T47D (cell line): Measurements from ENCODE around the gene SERPINA3.
"Not testable (repeated sequence)": the region's sequence is repeated elsewhere in the genome, so short reads cannot be mapped to it uniquely, and the experiment has no call there.

ENCODE experiments used
- DNase-seq, 2 experiments: peaks; one replicate each; pipeline versions ENCODE4 v3.0.0 to v3.0.0-alpha.2; 2011 to 2012; ENCODE audit warnings: low read depth in 1 of 2, low spot score in 1 of 2
- JUND ChIP-seq: IDR thresholded peaks from 2 replicates; pipeline ENCODE4 v1.6.1; 2012; ENCODE audit warnings: low read depth
- in situ Hi-C: cut with HindIII; loops from 2 replicates; pipeline ENCODE4 v1.10.0; 2016; ENCODE audit warnings: low sequenced_read_pairs, low pct_unique_long_range_greater_than_20kb

The SERPINA3 gene

DNA sequence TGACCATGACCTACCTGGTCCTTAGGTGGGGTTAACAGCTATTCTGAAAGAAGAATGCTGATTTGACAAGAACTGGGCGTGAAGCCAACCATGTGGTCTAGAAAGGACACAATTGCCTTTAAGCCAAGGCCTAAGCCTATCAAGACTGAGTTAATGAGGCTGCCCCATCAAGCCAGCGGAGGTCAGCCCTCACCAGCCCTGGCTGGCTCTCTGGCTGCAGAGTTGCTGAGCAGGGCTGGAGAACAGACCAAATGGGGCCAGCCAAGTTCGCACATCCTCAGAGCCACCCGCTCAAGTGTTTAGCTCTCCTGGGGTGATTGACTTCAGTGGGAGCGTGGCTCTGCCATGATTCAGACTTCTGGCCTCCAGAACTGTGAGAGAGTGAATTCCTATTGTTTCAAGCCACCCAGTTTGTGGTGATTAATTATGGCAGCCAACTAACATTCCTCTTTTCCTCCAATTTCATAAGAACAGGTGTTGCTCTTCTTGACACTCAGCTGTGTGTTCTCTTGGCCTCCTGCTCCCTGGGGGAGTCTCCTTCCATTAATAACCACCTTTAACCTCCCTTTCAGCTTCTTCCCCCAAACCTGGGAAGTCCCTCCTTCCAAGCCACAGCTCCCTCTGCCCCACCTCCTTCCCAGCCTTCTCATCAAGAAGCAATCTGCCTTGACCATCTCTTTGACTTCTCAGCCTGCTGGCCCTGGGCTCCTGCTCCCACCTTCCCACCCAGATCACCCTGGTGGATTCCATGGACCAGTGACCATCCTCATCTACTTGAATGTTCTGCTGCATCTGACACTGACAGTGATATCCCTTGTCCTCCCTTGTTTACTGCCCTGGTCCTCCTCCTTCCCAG lies 36.2 kb upstream of the SERPINA3 start:
- in situ Hi-C loops: no loop called here
- TF ChIP-seq JUND: no peak
- DNase-seq: no peak

DNA sequence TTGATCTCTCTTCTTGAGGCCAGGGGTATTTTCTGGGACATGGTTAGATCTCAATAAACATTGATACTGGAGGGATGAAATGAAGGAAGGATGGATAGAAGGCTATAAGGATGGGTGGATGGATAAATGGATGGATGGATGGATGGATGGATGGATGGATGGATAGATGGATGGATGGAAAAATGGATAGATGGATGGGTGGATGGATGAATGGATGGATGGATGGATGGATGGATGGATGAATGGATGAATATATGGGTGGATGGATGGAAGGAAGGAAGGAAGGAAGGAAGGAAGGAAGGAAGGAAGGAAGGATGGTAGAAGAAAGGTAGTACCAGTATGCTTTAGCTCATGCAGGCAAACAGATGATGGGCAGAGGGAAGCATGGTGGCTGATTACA lies 34.7 kb upstream of the SERPINA3 start:
- DNase-seq, in situ Hi-C loops: not testable (repeated sequence)

DNA sequence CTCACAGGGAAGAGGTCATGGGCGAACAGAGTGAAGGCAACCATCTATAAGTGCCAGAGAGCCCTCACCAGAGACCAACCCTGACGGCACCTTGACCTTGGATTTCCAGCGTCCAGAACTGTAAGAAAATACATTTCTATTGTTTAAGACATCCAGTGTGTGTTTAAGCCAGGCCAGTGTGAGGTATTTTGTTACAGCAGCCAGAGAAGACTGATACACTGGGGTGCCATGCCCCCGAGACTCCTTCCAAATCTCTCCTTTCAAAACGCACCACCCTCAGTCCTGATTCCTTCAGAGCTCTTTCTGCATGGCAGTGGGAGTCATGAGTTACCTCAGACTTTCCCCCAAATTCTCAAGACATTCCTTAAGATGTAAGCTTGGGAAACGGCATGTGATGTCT lies 33.5 kb upstream of the SERPINA3 start:
- in situ Hi-C loops: no loop called here
- no peak for TF ChIP-seq JUND
- no peak for DNase-seq

DNA sequence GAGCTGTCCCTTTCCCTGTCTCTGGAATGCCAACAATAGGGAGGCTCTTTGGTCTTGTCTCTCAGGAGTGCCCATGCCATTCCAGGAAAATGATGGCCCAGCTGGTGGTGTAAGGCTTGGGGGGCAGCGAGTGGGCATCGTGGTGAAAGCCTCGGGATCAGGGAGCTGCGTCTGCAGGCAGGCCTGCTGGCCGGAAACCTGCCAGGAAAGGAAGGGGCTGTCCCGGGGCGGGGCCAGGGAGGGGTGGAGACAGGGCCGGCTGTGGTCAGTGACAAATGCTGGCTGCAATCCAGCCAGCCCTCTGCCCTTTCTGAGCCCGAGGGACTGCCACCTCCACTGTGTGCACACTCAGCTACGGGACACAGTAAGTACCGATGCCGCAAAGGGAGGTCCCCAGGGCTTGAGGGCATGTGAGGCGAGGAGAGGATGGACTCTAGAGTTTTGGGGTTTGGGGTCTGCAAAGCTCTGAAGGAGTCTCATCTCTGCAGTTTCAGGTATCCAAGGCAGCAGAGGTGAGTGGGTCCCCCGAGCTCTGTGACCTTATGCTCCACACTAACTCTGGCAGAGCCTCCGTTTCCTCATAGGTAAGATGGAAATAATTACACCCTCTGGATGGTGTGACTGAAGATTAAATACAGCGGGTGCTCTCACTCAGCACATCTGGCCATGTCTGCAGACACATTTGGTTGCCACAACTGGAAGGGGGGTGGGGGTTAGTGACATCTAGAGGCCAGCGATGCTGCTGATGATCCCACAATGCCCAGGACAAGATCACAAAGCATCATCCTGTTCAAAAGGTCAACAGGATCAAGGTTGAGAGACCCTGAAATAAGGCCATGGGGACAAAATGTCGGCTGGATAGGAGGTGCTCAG lies 30.8 kb upstream of the SERPINA3 start, which contains the start of gene SERPINA5:
SERPINA5 (plus strand) TSS at position 300 of the 873 bp plus-strand sequence. CDS start 5,937 bp downstream, outside the sequence.
- peak in 1 of 2 experiments; percentile 16 for DNase-seq
- TF ChIP-seq JUND: no peak
- in situ Hi-C loops: no loop called here

DNA sequence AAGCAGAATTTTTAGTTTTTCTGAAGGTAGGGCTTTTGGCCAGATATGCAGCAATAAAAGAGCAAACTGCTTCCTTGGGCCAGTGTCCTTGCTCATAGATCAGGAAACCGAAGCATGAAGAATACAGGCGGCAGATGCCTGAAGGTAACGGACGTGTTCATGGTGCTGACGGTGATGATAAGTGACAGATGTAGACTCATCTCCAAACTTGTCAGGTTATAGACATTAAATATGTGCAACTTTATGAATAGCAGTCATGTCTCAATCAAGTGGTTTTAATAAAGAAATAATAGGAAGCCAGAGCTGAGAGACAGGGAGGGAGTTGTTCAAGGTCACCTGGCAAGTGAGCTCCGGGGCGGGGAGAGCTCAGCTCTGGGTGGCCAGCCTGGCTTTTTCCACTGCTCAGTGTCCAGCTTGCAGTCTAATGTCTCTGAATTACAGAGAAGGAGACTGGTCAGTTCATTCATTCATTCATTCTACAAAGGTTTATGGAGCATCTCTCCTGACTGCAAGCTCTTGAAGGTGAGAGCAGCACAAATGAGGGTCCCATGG lies 29.9 kb upstream of the SERPINA3 start:
- TF ChIP-seq JUND: no peak
- DNase-seq: no peak
- in situ Hi-C loops: no loop called here

DNA sequence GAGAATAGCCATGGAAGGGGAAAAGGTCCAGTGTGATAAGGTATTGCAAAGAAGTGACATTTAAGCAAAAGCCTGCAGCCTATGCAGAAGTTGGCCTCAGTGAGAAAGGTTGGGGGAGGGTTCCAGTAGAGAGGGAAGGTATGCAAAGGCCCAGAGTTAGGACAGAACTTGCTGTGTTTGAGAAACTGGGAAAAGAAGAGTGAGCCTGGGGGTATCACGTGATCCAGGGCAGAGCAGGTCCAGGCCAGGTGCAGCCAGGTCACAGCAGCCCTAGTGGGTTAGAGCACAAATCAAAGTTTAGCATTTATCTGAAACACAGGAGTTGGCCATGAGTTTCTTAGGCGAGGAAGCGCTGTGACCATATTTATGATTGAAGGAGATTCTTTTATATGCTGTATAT lies 29.3 kb upstream of the SERPINA3 start:
- no peak for DNase-seq
- no peak for TF ChIP-seq JUND
- in situ Hi-C loops: no loop called here

DNA sequence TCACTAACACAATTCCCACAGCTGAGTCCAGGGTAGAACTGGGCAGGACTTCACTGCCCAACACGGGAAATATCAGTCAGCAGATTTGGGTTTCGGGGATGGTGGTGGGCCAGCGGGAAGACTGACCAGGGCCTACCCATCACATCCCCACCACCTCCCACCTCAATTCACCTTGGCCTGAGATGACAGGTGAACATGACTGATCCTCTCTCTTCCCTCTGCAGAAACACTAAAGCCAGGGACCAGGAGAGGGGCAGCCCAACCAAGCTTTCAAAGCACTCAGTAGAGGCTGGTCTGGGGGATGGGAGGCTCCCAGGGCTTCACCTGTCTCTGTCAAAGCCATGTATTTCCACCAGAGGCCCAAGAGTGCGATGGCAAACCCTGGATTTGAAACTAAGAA lies 28.6 kb upstream of the SERPINA3 start:
- no peak for DNase-seq
- TF ChIP-seq JUND: no peak
- in situ Hi-C loops: no loop called here

DNA sequence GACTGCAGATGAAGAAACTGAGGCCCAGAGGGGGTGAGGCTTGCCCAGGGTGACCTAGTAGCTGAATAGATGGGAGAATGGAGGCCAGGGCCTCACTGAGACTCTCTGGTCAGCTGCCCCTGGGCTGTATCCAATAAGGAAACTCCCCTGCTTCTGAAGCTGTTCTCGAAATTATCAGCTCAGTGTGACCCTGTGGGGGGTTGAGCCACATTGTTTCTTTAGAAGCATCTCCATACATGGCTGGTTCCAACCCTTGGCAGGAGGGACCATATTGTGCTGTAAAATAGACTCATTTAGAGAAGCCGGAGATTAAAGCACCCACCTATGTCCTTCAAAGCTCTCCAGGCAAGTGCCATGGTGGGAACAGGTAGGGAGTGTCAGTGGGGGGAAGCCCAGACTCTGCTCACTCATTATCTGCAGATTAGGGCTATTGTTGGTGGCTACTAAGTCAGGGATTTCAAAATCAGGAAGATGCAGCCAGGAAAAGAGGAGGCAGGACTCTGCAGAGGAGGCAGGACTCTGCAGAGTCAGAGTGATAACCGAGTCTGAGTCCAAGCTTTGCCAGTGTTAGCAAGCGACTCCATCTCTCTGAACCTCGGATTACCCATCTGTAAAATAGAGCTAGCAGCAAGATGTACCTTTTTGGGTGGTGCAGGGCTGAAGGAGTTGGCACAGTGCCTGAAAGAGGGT lies 27.5 kb upstream of the SERPINA3 start:
- in situ Hi-C loops: no loop called here
- no peak for TF ChIP-seq JUND
- no peak for DNase-seq

DNA sequence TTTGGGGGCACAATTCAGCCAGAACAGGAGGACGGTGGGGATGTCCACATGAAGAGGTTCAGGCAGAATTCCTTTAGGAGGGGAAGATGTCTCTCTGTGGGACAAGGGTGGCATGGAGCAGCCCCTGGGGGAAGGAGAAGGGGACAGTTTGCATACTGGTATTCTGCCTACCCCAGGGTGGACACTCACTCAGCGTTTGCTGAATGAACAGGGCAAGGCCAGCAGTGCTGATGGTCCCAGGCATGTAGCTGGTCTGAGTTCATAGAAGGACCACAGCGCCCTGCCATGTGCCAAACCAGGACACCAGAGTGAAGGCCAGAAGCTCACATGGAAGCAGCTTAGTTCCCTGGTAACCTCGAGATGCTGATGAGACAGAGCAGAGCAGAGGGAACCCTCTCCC lies 25.6 kb upstream of the SERPINA3 start:
- DNase-seq: no peak
- no peak for TF ChIP-seq JUND
- in situ Hi-C loops: no loop called here

DNA sequence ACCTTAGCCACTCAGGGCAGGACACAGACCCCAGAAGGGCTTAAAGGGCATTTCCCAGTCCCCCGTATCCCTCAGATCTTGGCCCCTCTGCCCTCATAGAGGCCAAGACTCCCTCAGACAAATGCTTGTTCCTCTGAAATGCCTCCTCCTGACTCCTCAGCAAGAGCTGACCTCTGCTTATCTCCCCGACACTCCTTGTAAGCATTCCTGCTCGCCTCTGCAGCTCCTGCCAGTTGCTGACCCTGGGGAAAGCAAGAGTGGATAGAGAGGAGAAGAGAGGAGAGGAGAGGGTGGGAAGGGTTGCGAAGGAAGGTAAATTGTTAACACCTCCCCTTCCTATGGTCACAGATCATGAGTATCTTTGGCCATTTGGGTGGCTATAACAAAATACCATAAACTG lies 23.9 kb upstream of the SERPINA3 start:
- in situ Hi-C loops: no loop called here
- TF ChIP-seq JUND: no peak
- DNase-seq: no peak

DNA sequence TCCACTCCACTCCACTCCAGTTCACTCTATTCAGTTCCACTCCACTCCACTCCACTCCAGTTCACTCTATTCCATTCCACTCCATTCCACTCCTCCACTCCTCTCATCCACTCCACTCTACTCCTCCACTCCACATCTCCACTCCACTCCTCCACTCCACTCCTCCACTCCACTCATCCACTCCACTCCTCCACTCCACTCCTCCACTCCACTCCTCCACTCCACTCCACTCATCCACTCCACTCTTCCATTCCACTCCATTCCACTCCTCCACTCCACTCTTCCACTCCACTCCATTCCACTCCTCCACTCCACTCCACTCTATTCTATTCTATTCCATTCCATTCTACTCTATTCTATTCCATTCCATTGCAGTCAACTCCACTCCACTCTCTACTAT lies 21.1 kb upstream of the SERPINA3 start:
- DNase-seq: no peak
- in situ Hi-C loops: no loop called here
- TF ChIP-seq JUND: no peak

DNA sequence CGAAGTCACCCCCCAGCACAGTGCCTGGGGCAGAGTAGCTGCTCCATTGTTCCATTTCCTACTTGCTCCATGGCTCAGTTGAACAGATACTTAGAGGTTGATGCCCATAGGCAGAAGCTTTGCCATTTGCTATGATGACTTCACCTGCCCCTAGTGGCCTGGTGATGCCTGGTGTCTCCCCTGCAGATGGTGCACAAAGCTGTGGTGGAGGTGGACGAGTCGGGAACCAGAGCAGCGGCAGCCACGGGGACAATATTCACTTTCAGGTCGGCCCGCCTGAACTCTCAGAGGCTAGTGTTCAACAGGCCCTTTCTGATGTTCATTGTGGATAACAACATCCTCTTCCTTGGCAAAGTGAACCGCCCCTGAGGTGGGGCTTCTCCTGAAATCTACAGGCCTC lies 20.3 kb upstream of the SERPINA3 start:
- TF ChIP-seq JUND: no peak
- in situ Hi-C loops: no loop called here
- DNase-seq: no peak

DNA sequence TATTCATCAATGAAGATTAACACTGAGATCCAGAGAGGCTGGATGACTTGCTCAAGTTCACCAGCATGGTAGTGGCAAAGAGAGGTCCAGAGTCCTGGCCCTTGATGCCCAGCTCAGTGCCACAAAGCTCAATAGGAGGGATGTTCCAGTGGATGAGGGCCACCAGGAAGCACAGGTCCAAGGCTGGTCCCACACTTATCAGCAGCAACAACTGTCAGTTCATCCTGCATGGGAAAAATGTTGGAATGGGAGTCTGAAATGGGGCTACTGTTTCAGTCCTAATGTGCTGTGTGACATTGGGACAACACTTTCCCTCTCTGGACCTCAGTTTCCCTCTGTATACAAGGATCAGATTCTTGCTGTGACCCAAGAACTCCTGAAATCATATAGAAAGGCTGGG lies 19.7 kb upstream of the SERPINA3 start:
- in situ Hi-C loops: no loop called here

More for the DNA sequence above, 19.7 kb upstream of the SERPINA3 start:
- no peak for DNase-seq
- TF ChIP-seq JUND: no peak
